DND-41 (cell line): ENCODE data around the gene SLCO4A1.

Experiments used
- ATAC-seq: fragments of 200-7000 bp; cut with Tn5 transposase; 3 replicates; pipeline ENCODE4 v1.9.1; 2021; ENCODE audit warnings: low read depth; ENCODE audit not compliant: insufficient read depth
- DNase-seq: peaks from one replicate; pipeline ENCODE4 v3.0.0-alpha.2; 2020
- H2AFZ ChIP-seq: 2 replicates; pipeline ENCODE4 v1.6.0; 2012; ENCODE audit warnings: low read depth, low read length
- H3K27ac ChIP-seq: 2 replicates; pipeline ENCODE4 v1.5.1; 2012; ENCODE audit warnings: low read length, inconsistent platforms
- H3K27me3 ChIP-seq: fragments of 200-600 bp; sonication (generic); 2 replicates; pipeline ENCODE4 v1.6.0; 2012; ENCODE audit warnings: low read length, mild to moderate bottlenecking, inconsistent platforms; ENCODE audit not compliant: insufficient read depth, poor library complexity
- H3K36me3 ChIP-seq: 2 replicates; pipeline ENCODE4 v1.5.1; 2012; ENCODE audit warnings: low read length, inconsistent platforms; ENCODE audit not compliant: insufficient read depth
- H3K4me1 ChIP-seq: 2 replicates; pipeline ENCODE4 v1.5.1; 2012; ENCODE audit warnings: mild to moderate bottlenecking, low read length; ENCODE audit not compliant: insufficient read depth
- H3K4me2 ChIP-seq: 2 replicates; pipeline ENCODE4 v1.6.0; 2012; ENCODE audit warnings: mild to moderate bottlenecking, moderate library complexity, low read length, inconsistent platforms; ENCODE audit not compliant: insufficient read depth
- H3K4me3 ChIP-seq, 2 experiments: fragments of 200-600 bp in 1 of 2; shearing (Covaris generic) in 1 of 2; 2 replicates each; pipeline ENCODE4 v1.5.1; 2012 to 2016; ENCODE audit warnings: inconsistent platforms in 2 of 2, low read length in 2 of 2, mild to moderate bottlenecking in 2 of 2, low read depth in 1 of 2, moderate library complexity in 1 of 2
- H3K79me2 ChIP-seq: 2 replicates; pipeline ENCODE4 v1.6.0; 2012; ENCODE audit warnings: low read length, inconsistent platforms; ENCODE audit not compliant: insufficient read depth
- H3K9ac ChIP-seq: 2 replicates; pipeline ENCODE4 v1.6.0; 2012; ENCODE audit warnings: low read depth, mild to moderate bottlenecking, inconsistent platforms, low read length, moderate library complexity
- H3K9me3 ChIP-seq: 2 replicates; pipeline ENCODE4 v1.5.1; 2012; ENCODE audit warnings: low read length, moderate library complexity, mild to moderate bottlenecking, inconsistent platforms; ENCODE audit not compliant: insufficient read depth, severe bottlenecking
- H4K20me1 ChIP-seq: 2 replicates; pipeline ENCODE4 v1.6.0; 2012; ENCODE audit warnings: low read length; ENCODE audit not compliant: insufficient read depth
- EZH2 ChIP-seq: IDR thresholded peaks from 3 replicates; pipeline ENCODE4 v1.6.1; 2012; ENCODE audit warnings: borderline replicate concordance, low read depth, mild to moderate bottlenecking, moderate library complexity, low read length, inconsistent platforms; ENCODE audit not compliant: severe bottlenecking
- TF ChIP-seq, protein P1 (sequence below): IDR thresholded peaks from 2 replicates; pipeline ENCODE4 v1.5.1; 2012; ENCODE audit warnings: borderline replicate concordance, low read length, moderate library complexity, mild to moderate bottlenecking; ENCODE audit not compliant: poor library complexity, severe bottlenecking; ENCODE audit errors: extremely low read depth

SLCO4A1 gene

DNA sequence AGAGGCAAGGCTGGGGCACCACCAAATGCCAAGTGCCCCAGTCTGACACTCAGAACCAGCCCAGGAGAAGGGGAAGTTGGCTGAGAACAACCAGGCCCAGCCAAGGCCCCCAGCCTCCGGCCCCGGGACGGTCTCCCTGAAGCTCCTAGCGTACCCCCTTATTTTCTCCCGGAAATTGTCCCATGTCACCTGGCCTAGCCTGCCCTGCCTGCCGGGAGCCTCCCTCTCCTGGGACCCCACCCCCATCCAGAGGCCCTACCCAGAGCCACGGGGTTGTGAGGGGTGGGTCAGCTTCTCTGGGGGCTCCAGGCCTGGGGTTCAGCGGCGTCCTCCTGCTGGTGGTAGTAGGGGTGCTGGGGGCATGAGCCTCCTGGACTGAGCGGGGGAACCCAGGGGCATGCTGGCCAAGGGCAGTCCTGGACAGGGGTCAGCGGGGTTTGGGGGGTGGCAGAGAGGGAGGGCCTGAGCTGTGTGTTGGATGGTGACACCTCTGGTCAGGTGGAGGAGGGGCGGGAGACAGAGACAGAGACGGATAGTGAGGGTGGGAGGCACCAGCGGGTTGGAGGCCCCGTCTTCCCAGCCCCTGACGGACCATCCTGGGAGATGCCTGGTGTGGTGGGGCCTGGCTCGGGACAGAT is 7.9 kb upstream of the SLCO4A1 start:
- H3K4me1 ChIP-seq: no peaks in the 10 kb centered on the region
- no peak overlapping the region for H2AFZ ChIP-seq
- no peak for TF ChIP-seq EZH2
- TF ChIP-seq, protein P1, sequence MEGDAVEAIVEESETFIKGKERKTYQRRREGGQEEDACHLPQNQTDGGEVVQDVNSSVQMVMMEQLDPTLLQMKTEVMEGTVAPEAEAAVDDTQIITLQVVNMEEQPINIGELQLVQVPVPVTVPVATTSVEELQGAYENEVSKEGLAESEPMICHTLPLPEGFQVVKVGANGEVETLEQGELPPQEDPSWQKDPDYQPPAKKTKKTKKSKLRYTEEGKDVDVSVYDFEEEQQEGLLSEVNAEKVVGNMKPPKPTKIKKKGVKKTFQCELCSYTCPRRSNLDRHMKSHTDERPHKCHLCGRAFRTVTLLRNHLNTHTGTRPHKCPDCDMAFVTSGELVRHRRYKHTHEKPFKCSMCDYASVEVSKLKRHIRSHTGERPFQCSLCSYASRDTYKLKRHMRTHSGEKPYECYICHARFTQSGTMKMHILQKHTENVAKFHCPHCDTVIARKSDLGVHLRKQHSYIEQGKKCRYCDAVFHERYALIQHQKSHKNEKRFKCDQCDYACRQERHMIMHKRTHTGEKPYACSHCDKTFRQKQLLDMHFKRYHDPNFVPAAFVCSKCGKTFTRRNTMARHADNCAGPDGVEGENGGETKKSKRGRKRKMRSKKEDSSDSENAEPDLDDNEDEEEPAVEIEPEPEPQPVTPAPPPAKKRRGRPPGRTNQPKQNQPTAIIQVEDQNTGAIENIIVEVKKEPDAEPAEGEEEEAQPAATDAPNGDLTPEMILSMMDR: no peak
- peaks cover 36% of the 10 kb centered on the region for H3K27me3 ChIP-seq
- ATAC-seq (no peak), DNase-seq (no peak)
- H4K20me1 ChIP-seq: peaks cover 3% of the 10 kb centered on the region; the same call in 1 of the 2 replicates
- H3K9me3 ChIP-seq: no peaks in the 10 kb centered on the region
- H3K27ac ChIP-seq: no peak overlapping the region
- no peaks in the 10 kb centered on the region for H3K36me3 ChIP-seq
- no peaks in the 10 kb centered on the region for H3K79me2 ChIP-seq
- no peak overlapping the region for H3K4me2 ChIP-seq
- no peak overlapping the region for H3K9ac ChIP-seq
- no peak overlapping the region for H3K4me3 ChIP-seq

DNA sequence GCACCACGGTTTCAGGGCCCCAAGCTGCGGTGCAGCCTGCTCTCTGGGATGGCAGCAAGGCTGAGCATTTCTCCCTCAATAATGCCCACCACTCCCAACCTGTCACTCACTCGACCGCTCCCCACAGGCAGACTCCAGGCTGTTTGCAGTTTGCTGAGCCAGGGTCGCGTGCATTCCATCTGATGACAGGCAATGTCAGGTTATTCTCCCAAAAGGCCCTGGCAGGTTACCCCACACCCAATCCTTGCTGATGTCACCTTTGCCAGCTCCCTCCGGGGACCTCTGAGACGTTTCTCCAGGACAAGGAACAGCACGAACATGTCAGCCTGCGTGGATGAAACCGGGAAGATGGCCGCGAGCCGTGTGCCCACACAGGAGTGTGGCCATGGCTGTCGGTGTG is 7.1 kb upstream of the SLCO4A1 start:
- TF ChIP-seq, protein P1: no peak
- TF ChIP-seq EZH2: no peak
- DNase-seq (no peak), ATAC-seq (no peak)
- no peaks in the 10 kb centered on the region for H4K20me1 ChIP-seq
- H3K79me2 ChIP-seq: no peaks in the 10 kb centered on the region
- H3K27ac ChIP-seq: no peak overlapping the region
- no peak overlapping the region for H3K4me2 ChIP-seq
- H3K9me3 ChIP-seq: no peaks in the 10 kb centered on the region
- no peaks in the 10 kb centered on the region for H3K36me3 ChIP-seq
- peaks cover 37% of the 10 kb centered on the region for H3K27me3 ChIP-seq
- no peaks in the 10 kb centered on the region for H3K4me1 ChIP-seq
- no peak overlapping the region for H3K4me3 ChIP-seq
- no peak overlapping the region for H3K9ac ChIP-seq
- no peak overlapping the region for H2AFZ ChIP-seq

DNA sequence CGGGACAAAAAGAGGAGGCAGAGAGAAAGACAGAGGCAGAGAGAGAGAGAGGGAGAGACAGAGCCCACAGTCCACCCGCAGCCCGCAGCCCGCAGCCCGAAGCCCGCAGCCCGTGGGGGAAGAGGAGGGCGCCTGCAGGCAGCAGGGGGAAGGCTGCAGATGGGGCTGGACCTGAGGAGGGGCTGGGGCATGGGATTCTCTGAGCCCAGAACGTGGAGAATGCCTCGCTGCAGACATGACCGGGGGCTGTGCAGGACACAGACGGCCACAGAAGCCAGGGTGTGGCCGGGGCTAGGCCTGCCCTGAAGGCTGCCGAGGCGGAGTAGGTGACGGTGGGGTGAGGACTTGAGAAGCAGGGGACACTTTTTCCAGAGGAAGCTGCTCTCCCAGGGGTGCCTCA is 6.5 kb upstream of the SLCO4A1 start:
- Histone ChIP-seq H3K9ac (no peak overlapping the region), H3K4me2 (no peak overlapping the region)
- ATAC-seq: no peak

More for the DNA sequence above, 6.5 kb upstream of the SLCO4A1 start:
- H3K9me3 ChIP-seq: no peaks in the 10 kb centered on the region
- no peak for TF ChIP-seq EZH2
- TF ChIP-seq, protein P1: no peak
- peaks cover 41% of the 10 kb centered on the region for H3K27me3 ChIP-seq
- H3K27ac ChIP-seq: no peak overlapping the region
- H3K36me3 ChIP-seq: no peaks in the 10 kb centered on the region
- DNase-seq: no peak
- H4K20me1 ChIP-seq: no peaks in the 10 kb centered on the region
- H3K79me2 ChIP-seq: no peaks in the 10 kb centered on the region
- no peak overlapping the region for H2AFZ ChIP-seq
- H3K4me1 ChIP-seq: no peaks in the 10 kb centered on the region
- no peak overlapping the region for H3K4me3 ChIP-seq
